ENCODE results near the gene DPPA2. TPM values are rescaled to one million over a fixed set of nuclear protein-coding genes. Genes with fewer than 3 reads are reported as not detected.
A peak's percentile ranks its signal among the peaks of the same experiment; 100 is the strongest.

The DPPA2 gene
- total RNA-seq, 1 donor from 2014 or later: 1.1 TPM

DNA sequence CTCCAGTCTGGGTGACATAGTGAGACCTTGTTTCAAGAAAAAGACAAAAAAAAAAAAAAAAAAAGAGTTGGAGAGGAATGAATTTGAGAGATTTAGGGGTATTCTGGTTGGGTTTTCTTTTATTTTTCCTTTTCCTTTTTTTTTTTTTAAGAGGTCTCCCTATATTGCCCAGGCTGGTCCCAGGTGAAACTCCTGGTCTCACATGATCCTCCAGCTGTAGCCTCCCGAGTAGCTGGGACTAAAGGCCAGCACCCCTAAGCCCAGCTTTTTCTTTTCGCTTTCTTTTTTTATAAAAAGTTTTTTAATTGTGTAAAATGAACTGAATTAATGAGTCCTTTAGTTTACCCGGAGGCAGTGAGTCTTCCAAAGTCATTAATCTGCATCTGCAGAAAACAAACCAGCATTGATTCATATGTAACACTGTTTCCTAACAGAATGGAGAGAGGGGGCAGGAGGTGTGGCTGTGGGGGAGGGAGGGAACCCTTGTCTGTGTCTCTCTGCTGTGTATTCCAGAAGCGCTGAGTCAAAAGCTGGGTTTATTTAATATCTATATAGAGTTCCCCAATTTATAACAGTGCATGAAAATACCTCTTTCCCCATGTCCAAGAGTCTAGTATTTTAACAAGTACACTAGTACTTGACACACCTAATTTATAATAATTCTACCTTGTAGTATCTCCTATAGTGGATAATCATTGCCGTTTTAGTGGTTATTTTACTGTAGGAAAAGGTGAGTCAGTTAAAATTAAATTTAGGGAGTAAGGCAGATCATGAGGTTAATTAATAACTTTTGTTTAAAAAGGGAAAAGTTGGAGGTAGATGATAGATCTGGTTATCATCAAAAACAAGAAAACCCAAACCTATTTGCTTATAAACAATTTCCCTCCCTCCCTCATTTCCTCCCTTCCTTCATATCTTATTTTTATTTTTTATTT, 23.7 kb upstream of the DPPA2 start:
- Mint-ChIP-seq H3K9me3 (no peaks in the 10 kb centered on the region), H3K4me3 (peak overlapping the region; percentile 66), H3K27ac (ENCODE audit: unreplicated experiment) (no peak overlapping the region), H3K4me1 (peaks cover 44% of the 10 kb centered on the region), H3K27me3 (ENCODE audit: low read depth) (no peaks in the 10 kb centered on the region), H3K36me3 (ENCODE audit: low read depth) (peaks cover 2% of the 10 kb centered on the region)
- no peak for DNase-seq (ENCODE audit: low read depth, low spot score)
- TF ChIP-seq, protein P1, sequence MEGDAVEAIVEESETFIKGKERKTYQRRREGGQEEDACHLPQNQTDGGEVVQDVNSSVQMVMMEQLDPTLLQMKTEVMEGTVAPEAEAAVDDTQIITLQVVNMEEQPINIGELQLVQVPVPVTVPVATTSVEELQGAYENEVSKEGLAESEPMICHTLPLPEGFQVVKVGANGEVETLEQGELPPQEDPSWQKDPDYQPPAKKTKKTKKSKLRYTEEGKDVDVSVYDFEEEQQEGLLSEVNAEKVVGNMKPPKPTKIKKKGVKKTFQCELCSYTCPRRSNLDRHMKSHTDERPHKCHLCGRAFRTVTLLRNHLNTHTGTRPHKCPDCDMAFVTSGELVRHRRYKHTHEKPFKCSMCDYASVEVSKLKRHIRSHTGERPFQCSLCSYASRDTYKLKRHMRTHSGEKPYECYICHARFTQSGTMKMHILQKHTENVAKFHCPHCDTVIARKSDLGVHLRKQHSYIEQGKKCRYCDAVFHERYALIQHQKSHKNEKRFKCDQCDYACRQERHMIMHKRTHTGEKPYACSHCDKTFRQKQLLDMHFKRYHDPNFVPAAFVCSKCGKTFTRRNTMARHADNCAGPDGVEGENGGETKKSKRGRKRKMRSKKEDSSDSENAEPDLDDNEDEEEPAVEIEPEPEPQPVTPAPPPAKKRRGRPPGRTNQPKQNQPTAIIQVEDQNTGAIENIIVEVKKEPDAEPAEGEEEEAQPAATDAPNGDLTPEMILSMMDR (conservative IDR thresholded peaks at IDR 0.05): no peak

DNA sequence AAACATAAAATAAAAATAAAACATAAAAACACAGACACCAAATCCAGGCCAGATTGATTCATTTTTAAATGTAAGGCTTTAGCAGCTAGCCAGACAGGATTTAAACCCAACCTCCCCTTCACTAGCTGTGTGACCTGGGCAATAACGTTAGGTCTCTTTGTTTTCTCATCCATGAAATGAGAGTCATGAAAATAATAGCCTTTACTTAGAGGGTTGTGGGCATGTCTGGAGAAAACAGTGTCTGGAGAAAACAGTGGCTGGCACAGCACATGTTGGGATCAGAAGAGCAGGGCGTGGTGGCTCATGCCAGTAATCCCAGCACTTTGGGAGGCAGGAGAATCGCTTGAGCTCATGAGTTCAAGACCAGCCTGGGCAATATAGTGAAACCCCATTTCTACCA, 22.9 kb upstream of the DPPA2 start:
- no peak overlapping the region for H3K27ac Mint-ChIP-seq (ENCODE audit: unreplicated experiment)
- peaks cover 52% of the 10 kb centered on the region for H3K4me1 Mint-ChIP-seq
- peak overlapping the region; percentile 66 for H3K4me3 Mint-ChIP-seq
- DNase-seq (ENCODE audit: low read depth, low spot score): no peak
- peaks cover 7% of the 10 kb centered on the region for H3K36me3 Mint-ChIP-seq (ENCODE audit: low read depth)
- H3K27me3 Mint-ChIP-seq (ENCODE audit: low read depth): no peaks in the 10 kb centered on the region
- TF ChIP-seq, protein P1 (conservative IDR thresholded peaks at IDR 0.05): no peak
- H3K9me3 Mint-ChIP-seq: no peaks in the 10 kb centered on the region

DNA sequence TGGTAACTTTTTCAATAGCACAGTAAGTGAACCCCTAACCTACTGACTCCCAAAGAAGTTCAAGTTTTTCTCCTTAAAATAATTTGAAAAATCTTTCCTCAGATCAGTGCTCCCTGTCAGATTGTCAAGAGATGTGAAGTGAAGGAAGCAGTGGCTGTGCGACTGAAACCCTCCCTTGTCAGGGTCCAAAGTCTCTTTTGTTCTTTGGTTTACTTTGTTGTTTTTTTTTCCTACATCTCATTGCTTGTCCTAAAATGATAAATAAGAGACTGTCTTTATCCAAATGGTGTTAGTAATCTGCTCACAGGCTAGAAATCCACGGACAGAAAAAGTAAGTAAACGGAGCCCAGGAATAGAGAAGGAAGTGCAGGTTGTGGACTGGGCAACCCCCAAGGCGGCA, 22.0 kb upstream of the DPPA2 start:
- Mint-ChIP-seq H3K4me3 (peak overlapping the region; percentile 96), H3K36me3 (ENCODE audit: low read depth) (peaks cover 12% of the 10 kb centered on the region), H3K27me3 (ENCODE audit: low read depth) (no peaks in the 10 kb centered on the region), H3K4me1 (peaks cover 60% of the 10 kb centered on the region), H3K9me3 (no peaks in the 10 kb centered on the region), H3K27ac (ENCODE audit: unreplicated experiment) (no peak overlapping the region)
- DNase-seq (ENCODE audit: low read depth, low spot score): no peak
- TF ChIP-seq, protein P1 (conservative IDR thresholded peaks at IDR 0.05): no peak

DNA sequence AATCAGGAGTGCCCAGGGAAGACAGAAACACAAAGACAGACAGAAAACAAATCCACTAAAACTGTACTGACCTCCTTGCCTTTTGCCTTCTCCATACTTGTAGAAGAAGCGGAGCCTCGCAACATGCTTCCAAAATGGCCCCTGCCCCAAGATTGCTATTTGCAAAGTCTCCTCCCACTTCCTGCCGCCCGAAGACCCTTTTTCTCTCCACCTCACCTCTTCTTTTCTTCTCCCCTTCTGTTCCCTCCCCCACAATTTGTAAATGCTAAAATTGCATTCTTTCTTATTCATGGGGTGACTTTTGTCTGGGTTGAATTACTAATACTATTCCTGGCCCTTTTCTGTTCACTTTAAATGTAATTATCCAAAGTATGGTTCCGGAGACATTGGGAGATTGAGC, 21.1 kb upstream of the DPPA2 start, which contains the start of gene DPPA4:
TSS of gene DPPA4 (minus strand) at position 154 of the 400 bp plus-strand sequence. CDS start at position 125, 29 bp downstream.
- DNase-seq (ENCODE audit: low read depth, low spot score): peak; percentile 41
- peak within 1 kb of the TSS; percentile 99 for H3K27ac Mint-ChIP-seq (ENCODE audit: unreplicated experiment)
- TF ChIP-seq, protein P1 (conservative IDR thresholded peaks at IDR 0.05): no peak
- no peaks in the 10 kb centered on the region for H3K9me3 Mint-ChIP-seq
- peaks cover 65% of the 10 kb centered on the region for H3K4me1 Mint-ChIP-seq
- H3K36me3 Mint-ChIP-seq (ENCODE audit: low read depth): peaks cover 15% of the 10 kb centered on the region
- H3K27me3 Mint-ChIP-seq (ENCODE audit: low read depth): no peaks in the 10 kb centered on the region
- peak within 1 kb of the TSS; percentile 96 for H3K4me3 Mint-ChIP-seq

DNA sequence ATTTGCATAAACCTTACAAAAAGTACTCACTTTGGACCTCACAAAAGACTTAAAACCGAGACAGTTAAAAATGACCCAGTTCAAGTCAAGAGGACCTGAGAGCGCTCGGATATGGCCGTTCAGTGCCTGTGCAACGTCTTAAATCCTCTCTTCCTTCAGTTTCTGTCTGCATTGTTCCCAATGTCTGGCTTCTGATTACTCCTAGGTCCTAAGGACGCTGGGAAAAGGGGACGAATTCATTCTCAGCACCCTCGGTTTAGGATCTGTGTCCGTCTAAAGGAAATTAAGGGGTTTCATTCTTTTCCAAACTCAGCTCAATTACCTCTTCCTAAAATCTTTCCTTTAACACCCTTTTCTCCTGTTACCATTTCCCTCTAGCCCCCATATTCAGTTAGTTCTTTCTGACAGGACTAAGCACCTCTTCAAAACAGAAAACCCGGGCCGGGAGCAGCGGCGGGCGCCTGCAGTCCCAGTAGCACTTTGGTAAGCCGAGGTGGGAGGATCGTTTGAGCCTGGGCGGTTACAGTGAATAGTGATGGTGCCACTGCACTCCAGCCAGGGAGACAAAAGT, 20.1 kb upstream of the DPPA2 start:
- peaks cover 67% of the 10 kb centered on the region for H3K4me1 Mint-ChIP-seq
- H3K27me3 Mint-ChIP-seq (ENCODE audit: low read depth): no peaks in the 10 kb centered on the region
- no peaks in the 10 kb centered on the region for H3K9me3 Mint-ChIP-seq
- H3K27ac Mint-ChIP-seq (ENCODE audit: unreplicated experiment): peak overlapping the region; percentile 91
- TF ChIP-seq, protein P1 (conservative IDR thresholded peaks at IDR 0.05): no peak
- peak; percentile 37 for DNase-seq (ENCODE audit: low read depth, low spot score)
- H3K4me3 Mint-ChIP-seq: peak overlapping the region; percentile 96
- H3K36me3 Mint-ChIP-seq (ENCODE audit: low read depth): peaks cover 20% of the 10 kb centered on the region

Measured in neural crest cell (in vitro differentiated cells).